HG03460 (cell line): ENCODE data around the gene GATAD1.
"Not testable (repeated sequence)": the region's sequence is repeated elsewhere in the genome, so short reads cannot be mapped to it uniquely, and the experiment has no call there.

Experiments used
- ATAC-seq: cut with Tn5 transposase; IDR thresholded peaks from one replicate; pipeline ENCODE4 v1.9.1; 2021; ENCODE audit not compliant: unreplicated experiment

The GATAD1 gene

DNA sequence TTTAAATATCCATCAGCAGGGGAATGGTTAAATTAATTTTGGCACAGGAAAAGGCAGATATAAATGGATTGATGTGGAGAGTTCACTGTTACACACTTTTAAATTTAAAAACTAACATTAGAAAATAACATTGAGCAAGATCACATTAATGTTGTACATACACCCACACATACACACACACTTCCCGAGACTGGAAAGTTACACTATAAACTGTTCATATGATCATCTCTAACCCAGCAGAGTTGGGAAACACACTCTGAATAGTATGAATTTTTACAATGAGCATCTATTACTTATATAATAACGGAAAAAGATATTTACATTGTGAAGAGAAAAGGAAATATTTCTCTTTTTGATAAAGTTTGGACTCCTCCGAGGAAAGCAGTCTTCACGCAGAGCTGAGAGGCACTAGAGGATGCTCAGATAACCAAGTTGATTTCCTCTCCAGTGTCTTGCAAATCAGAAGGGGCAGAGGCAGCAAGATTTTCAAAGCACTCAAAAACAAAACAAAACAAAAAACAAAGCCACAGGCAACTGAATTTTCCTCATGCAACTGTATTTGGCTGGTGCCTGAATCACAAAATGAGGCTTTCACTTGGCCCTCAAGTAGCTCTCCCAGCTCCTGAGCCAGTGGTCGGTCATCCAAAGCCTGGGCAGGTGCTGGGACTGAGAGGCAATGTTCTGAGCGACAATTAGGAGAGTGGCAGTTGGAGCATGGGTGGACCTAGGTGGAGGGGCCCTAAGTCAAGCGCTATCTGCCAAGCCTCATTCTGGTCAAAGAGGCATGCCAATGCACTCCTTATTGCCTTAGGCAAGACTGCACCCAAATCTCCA, 10.5 kb upstream of the GATAD1 start:
- no peak for ATAC-seq

DNA sequence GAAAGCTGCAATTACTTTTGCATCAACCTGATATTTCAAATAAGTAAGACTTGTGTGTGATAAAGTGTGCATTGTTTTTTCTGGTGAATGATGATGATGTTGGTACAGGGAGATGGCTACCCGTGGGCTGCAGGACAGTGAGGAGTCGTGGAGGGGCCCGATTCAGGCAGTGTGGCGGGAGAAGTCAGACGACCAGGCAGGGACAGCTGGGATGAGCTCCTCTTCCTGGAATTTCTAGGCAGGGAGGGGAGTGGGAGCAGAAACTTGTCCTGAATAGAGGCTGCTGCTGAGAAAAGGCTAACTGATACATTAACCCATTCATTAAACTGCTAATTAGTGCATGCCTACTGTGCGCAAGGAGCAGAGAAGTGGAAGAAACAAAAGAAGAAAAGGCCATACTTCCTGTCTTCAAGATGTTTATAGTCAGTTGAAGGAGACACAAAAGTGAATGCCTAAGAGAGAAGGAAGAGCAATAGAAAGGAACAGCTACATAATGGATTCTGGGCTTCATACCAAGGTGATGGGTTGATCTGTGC, 9.3 kb upstream of the GATAD1 start:
- no peak for ATAC-seq

DNA sequence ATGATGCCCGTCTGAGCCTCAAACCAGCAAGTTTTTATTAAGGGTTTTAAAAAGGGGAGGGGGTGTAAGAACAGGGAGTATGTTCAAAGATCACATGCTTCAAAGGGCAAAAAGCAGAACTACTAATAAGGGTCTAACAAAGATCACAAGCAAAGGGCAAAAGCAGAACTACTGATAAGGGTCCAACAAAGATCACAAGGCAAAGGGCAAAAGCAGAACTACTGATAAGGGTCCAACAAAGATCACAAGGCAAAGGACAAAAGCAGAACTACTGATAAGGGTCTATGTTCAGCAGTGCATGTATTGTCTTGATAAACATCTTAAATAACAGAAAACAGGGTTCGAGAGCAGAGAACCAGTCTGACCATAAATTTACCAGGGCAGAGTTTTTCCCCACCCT, 4.6 kb upstream of the GATAD1 start:
- ATAC-seq = not testable (repeated sequence)

DNA sequence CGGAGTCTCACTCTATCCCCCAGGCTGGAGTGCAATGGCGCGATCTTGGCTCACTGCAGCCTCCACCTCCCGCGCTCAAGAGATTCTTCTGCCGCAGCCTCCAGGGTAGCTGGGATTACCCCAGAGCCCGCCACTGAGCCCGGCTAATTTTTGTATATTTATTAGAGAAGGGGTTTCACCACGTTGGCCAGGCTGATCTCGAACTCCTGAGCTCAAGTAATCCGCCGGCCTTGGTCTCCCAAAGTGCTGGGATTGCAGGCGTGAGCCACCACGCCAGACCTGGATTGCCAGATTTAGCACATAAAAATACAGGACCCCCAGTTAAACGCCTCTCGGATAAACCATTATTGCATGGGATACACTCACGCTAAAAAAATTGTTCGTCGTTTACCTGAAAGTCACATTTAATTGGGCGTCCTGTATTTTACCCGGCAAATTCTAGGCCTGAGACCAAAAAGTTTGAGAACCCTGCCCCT, 375 bp upstream of the GATAD1 start:
- ATAC-seq = no peak

DNA sequence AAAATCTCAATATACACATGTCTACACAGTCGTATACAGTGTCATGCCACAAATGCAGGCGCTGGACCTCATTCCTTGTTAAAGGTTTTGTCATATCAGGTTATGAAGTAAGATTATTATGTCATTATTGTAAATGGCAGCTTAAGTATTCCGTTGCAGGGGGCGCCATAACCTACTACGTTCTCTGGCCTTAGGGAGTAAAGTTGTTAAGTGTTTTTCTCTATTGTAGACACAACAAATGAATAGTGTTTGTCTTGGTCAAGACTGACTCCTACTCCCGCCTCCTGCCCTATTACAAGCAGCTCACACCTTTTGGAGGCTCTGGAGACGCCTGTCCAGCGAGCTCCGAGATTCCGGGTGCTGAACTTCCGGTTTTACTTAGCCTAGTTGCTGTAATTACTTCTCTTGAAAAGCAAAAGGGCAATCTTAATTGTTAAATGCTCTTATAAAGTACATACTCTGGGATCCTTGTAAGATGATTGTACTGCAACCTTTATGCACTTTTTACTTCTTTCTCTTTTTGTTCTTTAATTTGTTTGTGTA, 994 bp downstream of the GATAD1 start:
- peak; percentile 35 for ATAC-seq

- no peak for ATAC-seq
These were observed 4.4 kb downstream of the GATAD1 start for GRCh38 chr7:92451645-92452044.

DNA sequence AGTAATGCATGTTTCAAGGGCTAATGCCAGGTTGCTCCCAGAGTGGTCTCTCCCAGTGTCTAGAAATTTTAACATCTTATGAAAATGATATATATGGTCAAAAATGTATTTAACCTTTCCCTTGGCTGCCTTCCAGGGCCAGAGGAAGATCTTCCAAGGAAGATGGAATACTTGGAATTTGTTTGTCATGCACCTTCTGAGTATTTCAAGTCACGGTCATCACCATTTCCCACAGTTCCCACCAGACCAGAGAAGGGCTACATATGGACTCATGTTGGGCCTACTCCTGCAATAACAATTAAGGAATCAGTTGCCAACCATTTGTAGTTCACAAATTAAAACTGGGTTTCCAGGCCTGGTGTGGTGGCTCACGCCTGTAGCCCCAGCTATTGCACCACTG, 9.0 kb downstream of the GATAD1 start:
- no peak for ATAC-seq

DNA sequence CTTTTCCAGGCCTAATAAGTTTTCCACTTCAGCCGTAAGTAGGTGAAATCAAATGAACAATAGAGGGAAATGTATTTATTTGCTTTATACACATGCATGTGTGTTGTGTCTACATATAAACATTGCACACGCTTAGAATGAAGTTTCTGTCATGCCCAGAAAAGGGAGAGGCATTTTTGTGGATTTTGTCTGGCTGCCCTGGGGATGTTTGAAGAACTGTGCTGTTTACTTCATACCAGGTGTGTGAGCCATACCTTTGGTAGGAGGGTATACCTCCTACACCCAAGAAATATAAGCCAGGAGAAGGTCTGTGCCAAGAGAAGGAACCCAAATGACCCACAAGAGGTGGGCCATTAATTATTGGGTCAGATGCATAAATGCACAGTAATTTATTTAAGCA, 12.8 kb downstream of the GATAD1 start:
- ATAC-seq = no peak

GRCh38 chr7:92460510-92460909, 13.2 kb downstream of the GATAD1 start:
- ATAC-seq = no peak

GRCh38 chr7:92461027-92462003, 14.0 kb downstream of the GATAD1 start:
- no peak for ATAC-seq

DNA sequence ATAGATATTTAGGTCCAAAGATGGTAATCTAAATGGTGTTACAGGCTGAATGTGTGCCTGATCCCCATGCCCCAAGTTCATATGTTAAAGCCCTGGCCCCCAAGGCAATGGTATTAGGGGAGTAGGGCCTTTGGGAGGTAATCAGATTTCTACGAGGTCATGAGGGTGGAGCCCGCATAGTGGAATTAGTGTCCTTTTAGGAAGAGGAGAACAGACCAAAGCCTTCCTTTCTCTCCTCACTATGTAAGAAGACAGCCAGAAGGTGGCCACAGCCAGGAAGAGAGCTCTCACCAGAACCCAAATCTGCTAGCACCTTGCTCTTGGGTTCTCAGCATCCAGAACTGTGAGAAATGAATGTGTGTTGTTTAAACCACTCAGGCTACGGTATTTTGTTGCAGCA, 15.3 kb downstream of the GATAD1 start:
- ATAC-seq = no peak

DNA sequence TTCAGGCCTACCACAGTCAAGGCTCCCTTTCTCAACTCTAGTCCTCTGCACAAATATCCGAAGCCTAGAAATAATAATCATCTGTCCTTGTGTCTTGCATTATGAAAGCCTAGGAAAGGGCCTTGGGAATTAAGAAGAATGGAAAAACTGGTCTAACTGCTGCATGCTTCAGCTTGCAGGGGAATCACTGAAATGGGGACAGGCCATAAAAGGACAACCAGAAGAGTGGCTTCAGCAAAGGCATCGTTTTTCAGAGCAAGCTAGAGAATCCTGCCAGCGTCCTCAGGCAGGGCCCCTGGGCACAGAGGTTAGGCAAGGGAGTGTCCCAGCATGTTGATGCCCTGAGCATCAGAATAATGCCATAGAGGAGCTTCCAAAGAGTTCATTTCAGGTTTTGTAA, 17.2 kb downstream of the GATAD1 start:
- no peak for ATAC-seq

DNA sequence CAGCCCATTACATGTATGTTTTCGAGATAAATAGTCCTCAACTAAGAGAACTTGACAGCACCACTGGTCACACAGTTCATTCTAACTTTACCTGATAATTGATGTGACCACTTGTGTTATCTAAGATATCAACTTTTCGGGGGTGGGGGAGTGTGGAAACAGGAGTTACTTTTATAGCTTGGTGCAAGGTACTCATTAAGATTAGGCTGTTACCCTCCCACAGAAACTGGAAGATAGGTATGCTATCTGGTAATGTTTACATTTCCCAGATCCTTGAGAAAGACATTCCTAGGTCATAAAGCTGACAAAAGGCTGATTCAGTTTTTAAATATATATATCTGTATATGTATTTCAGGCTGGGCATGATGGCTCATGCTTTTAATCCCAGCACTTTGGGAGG, 19.4 kb downstream of the GATAD1 start:
- ATAC-seq = no peak

DNA sequence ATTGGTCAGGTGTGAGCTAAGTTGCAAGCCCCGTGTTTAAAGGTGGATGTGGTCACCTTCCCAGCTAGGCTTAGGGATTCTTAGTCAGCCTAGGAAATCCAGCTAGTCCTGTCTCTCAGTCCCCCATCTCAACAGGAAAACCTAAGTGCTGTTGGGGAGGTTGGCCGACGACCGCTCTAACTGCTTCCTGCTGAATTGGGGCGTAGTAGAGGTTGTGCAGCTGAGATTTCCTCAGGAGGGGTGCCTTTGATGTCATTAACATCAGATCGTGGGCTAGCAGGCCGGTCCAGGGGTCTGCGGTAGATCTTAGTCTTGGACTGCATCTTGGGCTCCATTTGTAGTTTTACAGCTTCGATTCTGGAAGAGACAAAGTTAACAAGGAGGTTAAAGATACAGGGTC, 21.3 kb downstream of the GATAD1 start:
- not testable (repeated sequence) for ATAC-seq

DNA sequence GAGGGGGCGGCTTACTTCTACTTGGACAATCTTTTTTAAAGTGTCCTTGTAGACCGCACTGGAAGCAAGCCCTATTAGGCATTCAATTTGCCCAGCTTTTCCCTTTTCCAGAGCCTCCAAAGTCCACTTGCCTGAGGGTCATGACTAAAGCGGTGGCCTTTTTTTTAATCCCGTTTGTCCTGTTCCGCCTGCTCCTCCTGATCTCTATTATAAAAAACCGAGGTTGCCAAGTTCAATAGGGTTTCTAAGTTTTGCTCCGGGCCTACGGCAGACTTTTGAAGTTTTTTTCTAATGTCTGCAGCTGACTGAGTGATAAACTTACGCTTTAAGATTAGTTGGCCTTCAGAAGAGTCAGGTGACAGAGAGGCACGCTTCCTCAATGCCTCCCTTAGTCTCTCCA, 26.7 kb downstream of the GATAD1 start:
- ATAC-seq = not testable (repeated sequence)

GRCh38 chr7:92475261-92475770, 28.0 kb downstream of the GATAD1 start:
- not testable (repeated sequence) for ATAC-seq

GRCh38 chr7:92475851-92476590, 28.7 kb downstream of the GATAD1 start:
- not testable (repeated sequence) for ATAC-seq

GRCh38 chr7:92477681-92478080, 30.4 kb downstream of the GATAD1 start, which contains the start of gene ERVW-1:
Gene ERVW-1 (minus strand): TSS chr7:92477946. CDS start chr7:92470381, 7,565 bp downstream.
- ATAC-seq = not testable (repeated sequence)

- no peak for ATAC-seq
These were observed 30.8 kb downstream of the GATAD1 start for GRCh38 chr7:92478095-92478494.

DNA sequence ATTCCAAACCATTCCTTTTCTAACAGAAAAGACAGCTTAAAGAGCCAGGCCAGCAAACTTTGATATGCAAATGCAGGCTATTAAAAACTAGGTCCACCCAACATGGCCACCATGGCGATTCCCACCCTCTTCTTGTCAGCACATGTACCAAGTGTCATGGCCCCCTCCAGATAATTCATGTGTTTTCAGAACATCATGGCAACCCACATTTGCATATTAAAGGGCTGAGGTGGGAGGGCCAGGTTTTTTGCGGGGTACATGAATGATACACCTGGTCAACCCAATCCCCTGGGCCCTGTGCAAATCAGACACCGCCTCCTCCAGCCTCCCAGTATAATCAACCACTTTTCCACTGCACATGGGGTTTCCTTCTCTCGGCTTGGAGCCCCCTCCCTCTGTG, 31.4 kb downstream of the GATAD1 start:
- ATAC-seq = no peak
